NCI-H2196 (cell line): ENCODE data around the gene PLEKHF1.

Experiments
- DNase-seq: peaks from one replicate; lab custom pipeline; 2025; ENCODE audit not compliant: unreplicated experiment; lab: John Stamatoyannopoulos, UW

PLEKHF1 gene

GRCh38 chr19:29634423-29635130 is 30.7 kb upstream of the PLEKHF1 start:
- DNase-seq: no peak

GRCh38 chr19:29635963-29636362 is 29.3 kb upstream of the PLEKHF1 start:
- DNase-seq: no peak

DNA sequence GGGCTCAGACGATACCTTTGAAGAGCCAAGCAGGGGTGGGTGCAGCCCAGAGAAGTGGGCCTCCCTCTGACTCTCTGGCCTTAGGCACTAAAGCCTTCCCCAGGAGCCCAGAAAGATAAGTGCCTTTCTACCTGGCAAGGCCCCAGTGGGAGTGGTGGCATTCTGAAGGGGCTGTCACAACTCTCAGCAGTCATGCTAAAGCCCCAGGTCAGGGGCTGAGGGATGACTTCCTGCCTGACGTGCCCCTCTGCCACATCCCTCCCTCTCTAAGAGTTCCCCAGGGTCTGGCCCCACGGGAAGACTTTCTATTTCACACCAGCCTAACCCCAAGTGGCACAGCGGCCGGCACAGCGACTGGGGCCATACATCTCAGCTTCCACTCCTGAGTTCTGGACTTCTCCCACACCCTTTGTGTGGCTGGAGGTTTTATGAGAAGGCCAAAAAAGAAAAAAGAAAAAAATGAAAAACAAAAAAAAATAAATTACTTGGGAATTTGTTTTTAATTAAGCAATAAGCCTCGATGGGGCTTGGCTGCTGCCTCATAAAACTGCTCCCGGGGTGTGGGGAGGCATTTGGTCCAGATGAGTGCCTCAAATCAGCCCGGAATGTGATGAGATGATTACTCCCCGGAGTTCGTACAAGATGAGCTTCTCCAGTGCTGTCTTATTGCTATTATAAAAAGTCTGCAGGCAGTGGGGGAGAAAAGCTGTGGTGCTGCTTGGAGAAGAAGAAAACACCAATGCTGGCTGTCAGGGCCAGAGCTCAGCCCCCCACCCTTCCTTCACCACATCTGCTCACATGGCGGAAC is 28.5 kb upstream of the PLEKHF1 start:
- DNase-seq: no peak

DNA sequence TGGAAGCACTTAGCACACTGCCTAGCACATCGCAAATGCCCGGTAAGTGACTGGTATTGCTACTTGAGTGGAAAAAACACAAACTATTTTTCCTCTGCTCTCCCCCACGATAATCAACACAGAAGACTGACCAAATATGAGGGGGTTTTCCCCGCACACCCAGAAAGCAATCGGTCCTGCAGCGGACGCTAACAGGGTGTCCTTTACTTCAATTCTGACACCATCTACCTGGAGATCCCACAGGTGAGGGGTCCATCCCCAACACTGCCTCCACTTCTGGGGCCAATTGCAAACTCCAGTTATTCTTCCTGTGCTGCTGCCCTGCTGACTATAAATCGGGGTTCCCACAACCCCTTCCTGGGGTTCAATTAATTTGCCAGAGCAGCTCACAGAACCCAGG is 26.2 kb upstream of the PLEKHF1 start:
- DNase-seq: no peak

DNA sequence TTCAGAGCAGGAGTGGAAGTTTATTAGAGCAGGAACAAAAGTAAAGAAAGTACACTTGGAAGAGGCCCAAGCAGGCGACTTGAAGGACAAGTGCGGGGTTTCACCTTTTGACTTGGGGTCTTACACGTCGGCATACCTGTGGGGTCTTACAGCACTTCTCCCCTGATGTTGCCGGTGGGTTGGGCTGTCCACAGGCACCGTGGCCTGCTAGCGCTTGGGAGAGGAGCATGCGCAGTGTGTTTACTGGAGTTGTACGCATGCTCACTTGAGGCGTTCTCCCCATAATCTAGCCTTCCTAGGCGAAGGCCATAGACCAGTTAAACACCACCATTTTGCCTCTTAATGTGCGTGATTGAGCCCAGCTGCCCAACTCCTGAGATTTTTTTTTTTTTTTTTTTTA is 25.0 kb upstream of the PLEKHF1 start:
- DNase-seq: no peak

DNA sequence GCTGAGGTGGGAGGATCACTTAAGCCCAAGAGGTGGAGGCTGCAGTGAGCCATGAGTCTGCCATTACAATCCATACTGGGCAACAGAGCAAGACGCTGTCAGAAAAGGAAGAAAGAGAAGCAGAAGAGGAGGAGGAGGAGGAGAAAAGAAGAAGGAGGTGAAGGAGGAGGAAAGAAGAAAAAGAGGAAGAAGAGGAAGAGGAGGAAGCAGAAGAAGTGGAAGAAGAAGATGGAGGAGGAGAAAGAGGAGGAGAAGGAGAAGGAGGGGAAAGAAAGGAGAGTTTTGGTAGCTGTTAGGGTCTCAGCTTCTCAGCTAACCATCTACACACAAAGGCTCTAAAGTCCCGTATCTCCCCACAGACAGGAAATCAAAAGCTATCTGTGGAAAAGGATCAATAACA is 23.7 kb upstream of the PLEKHF1 start:
- no peak for DNase-seq

DNA sequence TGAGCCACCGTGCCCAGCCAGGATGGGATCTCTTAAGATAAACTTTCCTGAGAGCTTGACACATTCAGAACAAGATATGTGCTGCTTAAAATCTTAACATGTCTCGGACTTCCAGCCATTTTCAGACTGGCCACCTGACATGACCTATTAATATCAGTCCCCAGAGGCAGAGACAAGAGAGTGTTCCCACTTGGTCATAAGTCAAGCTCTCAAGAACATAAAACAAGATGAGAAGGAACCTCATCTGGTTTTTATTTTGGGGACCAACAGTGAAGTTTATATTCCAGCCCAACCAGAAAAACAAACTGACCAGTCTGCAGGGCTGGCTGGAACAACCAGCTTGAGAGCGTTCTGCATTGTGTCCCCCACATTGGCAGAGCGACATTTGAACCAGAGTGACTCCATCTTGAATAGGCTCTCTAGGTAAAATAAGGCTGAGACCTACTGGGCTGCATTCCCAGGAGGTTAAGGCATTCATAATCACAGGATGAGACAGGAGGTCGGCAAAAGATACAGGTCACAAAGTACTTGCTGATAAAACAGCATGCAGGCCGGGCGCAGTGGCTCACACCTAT is 21.8 kb upstream of the PLEKHF1 start:
- no peak for DNase-seq

DNA sequence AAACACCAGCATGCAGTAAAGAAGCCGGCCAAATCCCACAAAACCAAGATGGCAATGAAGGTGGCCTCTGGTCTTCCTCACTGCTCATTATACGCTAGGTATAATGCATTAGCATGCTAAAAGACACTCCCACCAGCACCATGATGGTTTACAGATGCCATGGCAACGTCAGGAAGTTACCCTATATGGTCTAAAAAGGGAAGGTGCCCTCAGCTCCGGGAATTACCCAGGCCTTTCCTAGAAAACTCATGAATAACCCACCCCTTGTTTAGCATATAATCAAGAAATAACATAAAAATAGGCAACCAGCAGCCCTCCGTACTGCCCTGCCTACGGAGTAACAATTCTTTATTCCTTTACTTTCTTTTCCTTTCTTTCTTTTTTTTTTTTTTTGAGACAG is 21.1 kb upstream of the PLEKHF1 start:
- no peak for DNase-seq

DNA sequence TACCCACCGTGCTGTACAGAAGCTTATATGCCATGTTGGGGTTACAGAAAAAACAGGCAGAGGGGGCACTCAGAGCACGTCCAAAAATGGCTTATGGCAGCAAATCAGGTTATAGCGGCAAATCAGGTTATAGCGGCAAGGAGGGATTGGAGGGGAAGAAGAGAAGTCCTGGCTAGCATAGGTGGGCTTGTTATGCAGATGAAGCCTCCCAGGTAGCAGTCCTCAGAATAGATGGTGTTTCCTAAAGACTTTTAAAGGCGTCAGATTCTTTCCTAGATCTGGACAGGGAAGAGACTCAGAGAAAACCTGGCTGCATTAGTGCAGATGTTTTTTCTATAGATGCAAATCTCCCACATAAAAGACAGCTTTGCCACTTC is 19.8 kb upstream of the PLEKHF1 start:
- no peak for DNase-seq

- peak; percentile 31 for DNase-seq
Measured at GRCh38 chr19:29645911-29646310, 19.4 kb upstream of the PLEKHF1 start.

DNA sequence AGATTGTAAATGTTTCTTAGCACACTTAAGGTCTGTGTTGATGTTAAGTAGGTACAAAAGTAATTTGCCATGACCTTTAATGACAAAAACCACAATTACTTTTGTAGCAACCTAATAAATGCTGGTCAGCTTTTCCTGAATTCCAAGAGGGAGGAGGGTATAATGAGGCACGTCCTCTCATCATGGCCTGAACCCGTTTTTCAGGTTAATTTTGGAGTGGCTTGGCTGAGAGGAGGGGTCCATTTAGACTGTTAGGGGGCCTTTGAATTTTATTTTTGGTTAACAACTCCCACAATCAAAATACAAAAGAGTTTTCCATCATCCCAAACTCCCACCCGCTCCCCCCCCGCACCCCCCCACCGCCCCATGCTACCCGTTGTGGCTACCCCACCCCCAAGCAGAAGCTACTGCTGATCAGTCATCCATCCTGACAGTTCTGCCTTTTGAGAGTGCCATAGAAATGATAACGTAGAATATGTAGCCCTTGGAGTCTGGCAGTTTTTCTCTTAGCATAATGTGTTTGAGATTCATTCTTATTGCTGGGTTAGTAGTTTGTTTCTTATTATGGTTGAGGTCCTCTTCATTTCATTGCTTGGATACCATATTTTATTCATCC is 14.4 kb upstream of the PLEKHF1 start:
- no peak for DNase-seq

DNA sequence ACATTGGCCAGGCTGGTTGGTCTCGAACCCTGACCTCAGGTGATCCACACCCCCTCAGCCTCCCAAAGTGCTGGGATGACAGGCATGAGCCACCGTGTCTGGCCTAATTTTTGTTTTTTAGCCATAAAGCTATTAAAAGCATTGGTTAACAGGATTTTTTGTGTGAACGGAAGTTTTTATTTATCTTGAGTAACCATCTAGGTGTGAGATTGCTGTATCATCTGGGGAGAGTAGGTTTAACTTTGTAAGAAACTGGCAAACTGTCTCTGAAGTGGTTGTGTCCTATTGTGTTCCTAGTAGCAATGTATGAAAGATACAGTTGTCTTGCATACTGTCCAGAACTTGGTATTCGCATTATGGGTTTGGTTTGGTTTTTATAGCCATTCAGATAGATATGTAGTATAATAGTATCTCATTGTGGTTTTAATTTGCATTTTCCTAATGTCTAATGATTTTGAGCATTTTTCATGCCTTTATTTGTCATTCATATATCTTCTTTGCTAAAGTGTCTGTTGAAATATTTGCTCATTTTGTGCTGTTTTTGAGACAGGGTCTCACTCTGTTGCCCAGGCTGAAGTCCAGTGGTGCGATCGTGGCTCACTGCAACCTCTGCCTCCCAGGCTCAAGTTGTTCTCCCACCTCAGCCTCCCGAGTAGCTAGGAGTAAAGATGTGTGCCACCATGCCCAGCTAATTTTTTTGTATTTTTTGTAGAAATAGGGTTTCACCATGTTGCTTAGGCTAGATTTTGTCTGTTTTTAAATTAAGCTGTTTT is 13.5 kb upstream of the PLEKHF1 start:
- DNase-seq: no peak

- DNase-seq: no peak
Measured at GRCh38 chr19:29653398-29653797, 11.9 kb upstream of the PLEKHF1 start.

DNA sequence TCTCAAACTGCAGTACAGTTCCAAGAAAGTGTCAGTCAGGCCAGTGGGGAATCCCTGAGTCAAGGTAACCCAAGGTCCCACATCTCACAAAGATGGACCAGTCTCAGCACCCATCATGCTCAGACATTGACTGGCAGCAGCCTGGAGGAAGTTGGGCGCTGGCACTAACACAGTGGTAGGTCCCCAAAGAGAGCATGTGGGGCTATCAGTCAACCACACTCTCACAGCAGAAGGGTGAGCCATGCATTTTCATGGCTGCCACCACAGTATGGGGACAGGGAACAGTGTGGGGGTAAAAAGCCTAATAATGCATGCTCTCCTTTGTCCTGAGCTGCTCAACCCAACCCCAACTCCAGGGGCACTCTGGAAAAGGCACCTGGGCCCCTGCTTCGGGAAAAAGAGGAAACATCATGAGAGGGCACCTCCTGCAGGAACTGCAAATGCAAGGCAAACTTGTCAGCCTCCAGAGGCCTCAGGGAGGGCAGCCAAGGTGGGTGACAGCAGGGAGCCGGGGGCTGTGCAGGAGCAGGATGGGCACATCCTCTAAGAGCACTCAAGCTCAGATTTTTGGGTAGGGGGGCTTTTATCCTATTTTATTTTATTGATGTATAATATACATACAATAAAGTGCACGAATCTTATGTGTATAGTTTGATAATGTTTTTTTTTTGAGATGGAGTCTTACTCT is 9.5 kb upstream of the PLEKHF1 start:
- no peak for DNase-seq

- no peak for DNase-seq
Measured at GRCh38 chr19:29658221-29658991, 6.9 kb upstream of the PLEKHF1 start.

DNA sequence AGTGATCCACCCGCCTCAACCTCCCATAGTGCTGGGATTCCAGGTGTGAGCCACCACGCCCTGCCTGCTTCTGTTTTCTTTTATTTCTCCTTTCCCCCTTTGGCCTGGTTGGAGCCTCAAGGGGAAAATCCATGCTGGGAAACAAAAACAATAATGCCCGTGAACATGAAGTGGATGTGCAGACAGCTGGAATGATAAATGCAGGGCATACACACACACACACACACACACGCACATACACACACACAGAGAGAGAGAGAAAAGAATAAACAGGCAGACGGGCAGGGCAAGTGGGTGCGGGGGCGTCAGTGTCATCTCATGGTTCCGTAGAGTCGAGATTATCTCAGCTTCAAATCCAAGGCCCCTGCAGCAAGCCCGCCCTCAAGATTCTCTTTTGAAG is 4.4 kb upstream of the PLEKHF1 start:
- no peak for DNase-seq

- no peak for DNase-seq
Measured at GRCh38 chr19:29662278-29662603, 3.0 kb upstream of the PLEKHF1 start.

DNA sequence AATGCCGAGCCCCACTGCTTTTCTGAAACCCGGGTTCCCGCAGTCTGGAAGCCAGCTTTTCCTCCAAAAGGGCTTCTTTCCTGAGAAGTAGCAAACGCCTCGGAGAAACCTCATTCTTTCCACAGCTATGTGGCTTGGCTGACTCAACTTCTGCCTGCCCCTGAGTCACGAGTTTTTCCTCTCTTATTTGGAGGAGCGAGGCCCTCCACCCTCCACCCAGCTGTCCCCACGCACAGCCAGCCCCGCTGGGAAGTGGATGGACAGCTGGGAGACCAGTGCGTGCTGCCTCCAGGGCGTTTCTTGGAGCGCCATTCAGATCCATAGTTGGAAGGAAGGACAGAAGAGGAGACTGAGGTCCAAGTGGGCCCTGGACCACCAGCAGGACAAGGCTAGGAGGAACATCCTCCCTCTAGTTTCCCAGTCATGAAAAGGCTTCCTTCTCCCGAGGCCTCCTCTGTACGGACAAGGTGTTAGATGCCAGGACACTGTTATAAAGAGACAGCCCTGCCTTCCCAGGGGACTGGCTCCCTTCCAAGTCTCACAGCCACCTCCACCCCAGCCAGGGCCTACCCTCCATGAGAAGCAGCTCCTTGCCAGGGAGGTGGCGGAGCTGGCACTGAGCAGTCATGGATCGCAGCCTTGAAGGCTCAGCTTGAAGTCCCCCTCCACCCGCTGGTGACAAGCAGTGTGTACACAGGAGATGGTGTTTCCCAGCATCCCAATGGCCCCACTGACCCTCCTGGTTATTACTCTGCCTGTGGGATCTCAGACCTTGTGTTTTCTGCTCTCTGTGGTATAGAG is 2.5 kb upstream of the PLEKHF1 start:
- peak; percentile 29 for DNase-seq
